HG02610 (cell line): ENCODE results near the gene HMCN2.

Experiments used
- ATAC-seq: cut with Tn5 transposase; IDR thresholded peaks from one replicate; pipeline ENCODE4 v1.9.1; 2021; ENCODE audit warnings: mild to moderate bottlenecking, moderate library complexity; ENCODE audit not compliant: unreplicated experiment

HMCN2 gene

GRCh38 chr9:130305381-130305780, 39.8 kb downstream of the HMCN2 start:
- ATAC-seq, result no peak

- no peak for ATAC-seq
These were observed 41.5 kb downstream of the HMCN2 start for GRCh38 chr9:130306823-130307666.

GRCh38 chr9:130307667-130307943, 42.0 kb downstream of the HMCN2 start:
- no peak for ATAC-seq

- no peak for ATAC-seq
These were observed 42.6 kb downstream of the HMCN2 start for GRCh38 chr9:130308081-130308571.

- ATAC-seq, result no peak
These were observed 44.3 kb downstream of the HMCN2 start for GRCh38 chr9:130309689-130310455.

- no peak for ATAC-seq
These were observed 44.9 kb downstream of the HMCN2 start for GRCh38 chr9:130310456-130310855.

- no peak for ATAC-seq
These were observed 45.4 kb downstream of the HMCN2 start for GRCh38 chr9:130311003-130311402.

GRCh38 chr9:130311408-130312140, 46.0 kb downstream of the HMCN2 start:
- no peak for ATAC-seq

GRCh38 chr9:130313103-130313858, 47.7 kb downstream of the HMCN2 start:
- ATAC-seq, result no peak

GRCh38 chr9:130315446-130316226, 50.1 kb downstream of the HMCN2 start:
- ATAC-seq, result no peak

- no peak for ATAC-seq
These were observed 50.9 kb downstream of the HMCN2 start for GRCh38 chr9:130316430-130316829.

- no peak for ATAC-seq
These were observed 53.7 kb downstream of the HMCN2 start for GRCh38 chr9:130319300-130319699.

GRCh38 chr9:130319944-130320712, 54.6 kb downstream of the HMCN2 start:
- ATAC-seq, result no peak

- ATAC-seq, result no peak
These were observed 55.3 kb downstream of the HMCN2 start for GRCh38 chr9:130320723-130321481.

- no peak for ATAC-seq
These were observed 56.0 kb downstream of the HMCN2 start for GRCh38 chr9:130321539-130321938.

- ATAC-seq, result no peak
These were observed 57.6 kb downstream of the HMCN2 start for GRCh38 chr9:130323051-130323745.

- no peak for ATAC-seq
These were observed 60.4 kb downstream of the HMCN2 start for GRCh38 chr9:130325921-130326320.
